ENCODE data around the gene SPATA20. TPM values are rescaled to one million over a fixed set of nuclear protein-coding genes. Genes with fewer than 3 reads are reported as not detected.

Gene SPATA20
- total RNA-seq, 1 experiment from 2014 or later: 15.5 TPM

GRCh38 chr17:50598487-50598886, 51.5 kb downstream of the SPATA20 start:
- DNase-seq (ENCODE audit: low read depth): no peak

DNA sequence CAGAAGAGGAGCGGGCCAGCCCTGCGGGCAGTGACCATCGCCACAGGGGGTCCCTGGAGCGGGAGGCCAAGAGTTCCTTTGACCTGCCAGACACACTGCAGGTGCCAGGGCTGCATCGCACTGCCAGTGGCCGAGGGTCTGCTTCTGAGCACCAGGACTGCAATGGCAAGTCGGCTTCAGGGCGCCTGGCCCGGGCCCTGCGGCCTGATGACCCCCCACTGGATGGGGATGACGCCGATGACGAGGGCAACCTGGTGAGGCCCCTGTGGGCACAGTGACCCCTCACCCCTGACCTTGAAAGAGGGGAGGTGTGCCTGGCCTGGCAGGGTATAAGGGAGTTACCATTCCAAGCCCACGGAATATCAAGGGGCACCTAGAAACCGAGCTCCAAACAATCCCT, 52.6 kb downstream of the SPATA20 start:
- no peak for DNase-seq (ENCODE audit: low read depth)

DNA sequence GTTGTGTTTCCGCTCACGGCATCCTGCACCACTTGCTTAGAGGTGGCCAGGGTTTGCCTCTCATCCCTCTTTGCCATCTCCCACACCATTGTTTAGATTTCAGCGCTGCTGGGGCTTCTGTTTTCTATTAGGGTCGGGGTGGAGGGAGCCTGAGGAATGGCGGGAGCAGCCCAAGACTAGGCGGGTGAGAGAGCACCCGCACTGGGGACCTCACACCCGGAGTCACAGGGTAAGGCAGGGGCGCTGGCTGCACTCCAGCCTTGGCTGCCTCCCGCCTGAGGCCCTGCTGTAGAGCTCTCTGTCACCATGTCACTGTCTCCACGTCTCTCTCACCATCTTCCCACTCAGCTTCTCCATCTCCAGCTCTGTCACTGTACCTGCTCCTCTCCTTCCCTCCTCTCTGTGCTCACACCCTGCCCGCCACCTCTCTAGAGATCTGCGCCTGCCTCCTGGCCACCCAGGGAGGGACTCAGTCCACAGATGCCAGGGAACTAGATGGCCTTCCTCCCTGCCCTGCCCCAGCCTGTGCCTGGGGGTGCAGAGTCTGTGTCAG, 54.9 kb downstream of the SPATA20 start:
- DNase-seq (ENCODE audit: low read depth): no peak

DNA sequence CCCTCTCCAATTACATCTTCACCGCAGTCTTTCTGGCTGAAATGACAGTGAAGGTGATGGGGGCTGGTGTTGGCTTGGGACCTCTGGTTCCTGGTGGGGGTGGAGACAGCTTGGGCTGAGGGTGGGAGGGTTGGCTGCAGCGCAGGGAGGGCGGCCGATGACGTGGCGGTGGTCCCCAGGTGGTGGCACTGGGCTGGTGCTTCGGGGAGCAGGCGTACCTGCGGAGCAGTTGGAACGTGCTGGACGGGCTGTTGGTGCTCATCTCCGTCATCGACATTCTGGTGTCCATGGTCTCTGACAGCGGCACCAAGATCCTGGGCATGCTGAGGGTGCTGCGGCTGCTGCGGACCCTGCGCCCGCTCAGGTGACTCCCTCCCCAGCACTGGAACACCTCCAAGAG, 55.9 kb downstream of the SPATA20 start:
- no peak for DNase-seq (ENCODE audit: low read depth)

GRCh38 chr17:50603340-50603739, 56.4 kb downstream of the SPATA20 start:
- DNase-seq (ENCODE audit: low read depth): no peak

GRCh38 chr17:50604513-50604912, 57.5 kb downstream of the SPATA20 start:
- peak; percentile 58 for DNase-seq (ENCODE audit: low read depth)

GRCh38 chr17:50605429-50605828, 58.5 kb downstream of the SPATA20 start:
- no peak for DNase-seq (ENCODE audit: low read depth)

Other genes starting within 250 kb of the SPATA20 start
- gene XYLT2, start 201.0 kb upstream of the SPATA20 start, total RNA-seq (2014; rRNA removed; shearing (Covaris generic)): 12.4 and 15.2 TPM in 2 replicates
- gene MRPL27, start 174.0 kb upstream of the SPATA20 start, total RNA-seq (2014; rRNA removed; shearing (Covaris generic)): 75.2 and 120 TPM in 2 replicates
- 10.6 and 14.3 TPM in 2 replicates for gene EME1, start 173.9 kb upstream of the SPATA20 start, total RNA-seq (2014; rRNA removed; shearing (Covaris generic))
- gene LRRC59, start 149.7 kb upstream of the SPATA20 start, total RNA-seq (2014; rRNA removed; shearing (Covaris generic)): 141 and 143 TPM in 2 replicates
- 19.4 and 20.4 TPM in 2 replicates for gene ACSF2, start 121.0 kb upstream of the SPATA20 start, total RNA-seq (2014; rRNA removed; shearing (Covaris generic))
- not detected in 2 replicates for gene CHAD, start 78.3 kb upstream of the SPATA20 start, total RNA-seq (2014; rRNA removed; shearing (Covaris generic))
- gene RSAD1, start 68.3 kb upstream of the SPATA20 start, total RNA-seq (2014; rRNA removed; shearing (Covaris generic)): 10.0 and 11.1 TPM in 2 replicates
- 0.29 TPM in 1 of 2 replicates, not detected in the other for gene MYCBPAP, start 38.7 kb upstream of the SPATA20 start, total RNA-seq (2014; rRNA removed; shearing (Covaris generic))
- gene EPN3, start 14.4 kb upstream of the SPATA20 start, total RNA-seq (2014; rRNA removed; shearing (Covaris generic)): not detected in 2 replicates
- under 0.01 and 0.12 TPM in 2 replicates for gene CACNA1G, start 13.5 kb downstream of the SPATA20 start, total RNA-seq (2014; rRNA removed; shearing (Covaris generic))
- 23.1 and 28.4 TPM in 2 replicates for gene ABCC3, start 87.7 kb downstream of the SPATA20 start, total RNA-seq (2014; rRNA removed; shearing (Covaris generic))
- gene ANKRD40, start 160.7 kb downstream of the SPATA20 start, total RNA-seq (2014; rRNA removed; shearing (Covaris generic)): 26.0 and 30.0 TPM in 2 replicates
- gene LUC7L3, start 172.4 kb downstream of the SPATA20 start, total RNA-seq (2014; rRNA removed; shearing (Covaris generic)): 18.4 and 21.7 TPM in 2 replicates
- gene ANKRD40CL, start 220.3 kb downstream of the SPATA20 start, total RNA-seq (2014; rRNA removed; shearing (Covaris generic)): not detected in 2 replicates